Activated CD8-positive, alpha-beta T cell treated with anti-CD3 and anti-CD28 coated beads, Interleukin-2, amount 10 ng/mL, durations not matched to agents 7 days and 5 days (primary cell): ENCODE results near the gene RPL36. TPM values are rescaled to one million over a fixed set of nuclear protein-coding genes. Genes with fewer than 3 reads are reported as not detected.

ENCODE experiments used
- ATAC-seq: fragments of 150-1000 bp; cut with Tn5 transposase; one replicate; pipeline ENCODE4 v1.10.0; 2021; ENCODE audit warnings: moderate library complexity
- CTCF ChIA-PET: fragments of 350-600 bp; sonication (Branson Sonifier 250); formaldehyde crosslinking; loops from one replicate; lab custom pipeline; 2021; ENCODE audit warnings: antibody characterized with exemption; lab: Charles Lee
- POLR2A ChIA-PET: fragments of 350-600 bp; sonication (Branson Sonifier 250); formaldehyde crosslinking; loops from one replicate; lab custom pipeline; 2021; ENCODE audit warnings: antibody characterized with exemption; lab: Charles Lee
- DNase-seq: peaks from one replicate; pipeline ENCODE4 v3.0.0-alpha.2; 2020
- H3K27ac Mint-ChIP-seq: one replicate; pipeline ENCODE4 v1.8.0; 2021; ENCODE audit warnings: mild to moderate bottlenecking, mixed read lengths
- H3K27me3 Mint-ChIP-seq: one replicate; pipeline ENCODE4 v1.8.0; 2021; ENCODE audit warnings: low read depth, mixed read lengths
- H3K36me3 Mint-ChIP-seq: one replicate; pipeline ENCODE4 v1.8.0; 2021; ENCODE audit warnings: low read depth, mixed read lengths
- H3K4me1 Mint-ChIP-seq: one replicate; pipeline ENCODE4 v1.8.0; 2021; ENCODE audit warnings: low read depth, mixed read lengths
- H3K4me3 Mint-ChIP-seq: one replicate; pipeline ENCODE4 v1.8.0; 2021; ENCODE audit warnings: mild to moderate bottlenecking, mixed read lengths
- H3K9me3 Mint-ChIP-seq: one replicate; pipeline ENCODE4 v1.8.0; 2022; ENCODE audit warnings: mixed read lengths; ENCODE audit not compliant: insufficient read depth
- total RNA-seq, 2 experiments: library from RNA; stranded (reverse); gene quantifications; one replicate each; pipeline ENCODE4 v1.2.3, GENCODE V29; 2021

The RPL36 gene
- 100 to 1,000 TPM; 926 to 951 TPM for total RNA-seq

DNA sequence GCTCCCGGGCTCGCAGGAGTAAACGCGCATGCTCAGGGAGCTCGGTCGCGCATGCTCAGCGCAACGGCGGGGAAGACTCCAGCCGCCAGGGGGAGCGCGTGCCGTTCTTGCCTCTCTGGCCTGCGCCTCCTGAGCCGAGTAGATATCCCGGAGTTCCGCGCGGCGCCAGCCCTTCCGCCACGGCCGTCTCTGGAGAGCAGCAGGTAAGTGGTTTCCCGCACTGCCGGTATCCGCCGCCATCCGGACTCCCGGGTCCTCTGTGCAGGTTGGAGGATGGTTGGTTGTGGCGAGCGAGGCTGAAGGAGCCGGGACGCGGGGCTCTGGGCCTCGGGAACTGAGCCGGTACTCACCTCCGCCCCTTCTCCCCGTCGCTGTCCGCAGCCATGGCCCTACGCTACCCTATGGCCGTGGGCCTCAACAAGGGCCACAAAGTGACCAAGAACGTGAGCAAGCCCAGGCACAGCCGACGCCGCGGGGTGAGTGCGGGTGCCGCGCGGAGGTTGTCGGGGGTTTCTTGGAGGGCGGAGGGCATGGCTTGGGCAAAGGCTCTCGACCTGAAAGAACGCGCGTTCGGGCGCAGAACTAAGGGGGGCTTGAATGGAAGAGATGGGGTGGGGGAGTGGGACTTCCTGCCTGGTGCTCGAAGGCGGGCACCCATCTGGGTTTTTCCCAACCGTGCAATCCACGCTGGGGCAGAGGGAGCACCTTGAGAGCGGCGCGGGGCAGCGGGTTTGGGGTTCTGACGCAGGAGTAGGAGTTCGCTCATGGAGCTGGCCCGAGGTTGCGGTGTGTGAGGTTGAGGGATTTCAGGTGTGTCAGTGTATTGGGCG lies at the start of gene RPL36:
RPL36 (plus strand) TSS at position 171 of the 830 bp plus-strand sequence; CDS start at position 384, 213 bp downstream.
- peaks cover 40% of the 10 kb centered on the region for H3K4me1 Mint-ChIP-seq
- ChIA-PET POLR2A (interaction anchor here (0.6 to 1.7 kb wide), 19 partner anchors 10 to 1655 kb away, joined by 3 to 21 read pairs (median 3); partner anchors contain the start of genes CATSPERD, LONP1, SAFB and SAFB2), CTCF (interaction anchor here (0.6 to 7.5 kb wide), 21 partner anchors 8 to 881 kb away, joined by 3 to 113 read pairs (median 4); partner anchors contain the start of genes CATSPERD, DUS3L, HSD11B1L and LONP1)

DNA sequence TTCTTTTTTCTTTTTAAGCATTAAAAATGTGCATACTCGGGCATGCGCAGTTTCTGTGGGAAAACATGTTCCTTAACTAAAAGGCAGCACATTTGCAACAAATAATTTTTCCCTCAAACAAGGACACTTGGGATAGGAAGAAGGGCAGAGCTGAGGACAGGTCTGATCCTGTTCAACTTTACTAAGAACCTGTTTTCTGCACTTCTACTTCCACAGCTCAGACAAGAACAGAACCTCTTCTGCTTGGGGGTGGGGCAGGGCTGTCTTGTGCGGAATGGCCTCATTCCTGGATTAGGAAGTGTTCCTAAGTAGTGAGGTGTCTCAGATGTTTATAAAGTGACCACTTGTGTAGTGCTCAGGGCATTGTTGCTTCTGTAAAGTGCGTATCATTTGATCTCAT lies 48.9 kb upstream of the RPL36 start:
- H3K27ac Mint-ChIP-seq, result no peak overlapping the region
- ATAC-seq, result no peak

More for the DNA sequence above, at the start of gene RPL36:
- ATAC-seq (peak; percentile 60), DNase-seq (peak; percentile 99)
- no peaks in the 10 kb centered on the region for H3K9me3 Mint-ChIP-seq
- H3K4me3 Mint-ChIP-seq, result peak within 1 kb of the TSS; percentile 97
- H3K27ac Mint-ChIP-seq, result peak within 1 kb of the TSS; percentile 95
- H3K36me3 Mint-ChIP-seq, result peaks cover 44% of the 10 kb centered on the region
- H3K27me3 Mint-ChIP-seq, result no peaks in the 10 kb centered on the region

DNA sequence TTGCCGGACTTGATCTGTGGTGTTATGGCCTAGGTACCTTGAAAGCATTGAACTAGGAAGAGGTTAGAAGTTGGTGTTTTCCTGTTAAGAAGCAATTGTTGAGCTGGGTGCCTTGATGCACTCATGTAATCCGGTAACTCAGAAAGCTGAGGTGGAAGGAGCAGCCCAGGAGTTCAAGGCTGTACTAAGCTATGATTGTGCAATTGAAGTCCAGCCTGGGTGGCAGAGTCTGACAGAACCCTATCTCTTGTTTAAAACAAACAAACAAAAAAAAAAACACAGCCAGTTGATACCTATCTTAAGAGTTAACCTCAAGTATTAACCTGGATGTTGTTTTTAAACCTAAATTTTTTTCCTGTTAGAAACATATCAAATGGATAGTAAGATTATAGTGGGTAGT lies 47.9 kb upstream of the RPL36 start:
- CTCF ChIA-PET, result no interaction called here
- Mint-ChIP-seq H3K36me3 (peaks cover 65% of the 10 kb centered on the region), H3K4me3 (no peak overlapping the region), H3K27ac (no peak overlapping the region), H3K9me3 (no peaks in the 10 kb centered on the region), H3K4me1 (peaks cover 14% of the 10 kb centered on the region), H3K27me3 (no peaks in the 10 kb centered on the region)
- ATAC-seq (no peak), DNase-seq (no peak)
- POLR2A ChIA-PET, result interaction anchor here (1.6 kb wide), 1 partner anchor 19 kb away, joined by 7 read pairs; the partner anchor contains the start of genes SAFB and SAFB2

More for the DNA sequence above, 48.9 kb upstream of the RPL36 start:
- Mint-ChIP-seq H3K4me3 (no peak overlapping the region), H3K27me3 (no peaks in the 10 kb centered on the region), H3K36me3 (peaks cover 54% of the 10 kb centered on the region), H3K9me3 (no peaks in the 10 kb centered on the region), H3K4me1 (peaks cover 14% of the 10 kb centered on the region)
- ChIA-PET POLR2A (interaction anchor here (0.5 to 1.6 kb wide), 2 partner anchors 14 to 18 kb away, joined by 3 to 7 read pairs; partner anchors contain the start of genes SAFB and SAFB2), CTCF (no interaction called here)
- no peak for DNase-seq

DNA sequence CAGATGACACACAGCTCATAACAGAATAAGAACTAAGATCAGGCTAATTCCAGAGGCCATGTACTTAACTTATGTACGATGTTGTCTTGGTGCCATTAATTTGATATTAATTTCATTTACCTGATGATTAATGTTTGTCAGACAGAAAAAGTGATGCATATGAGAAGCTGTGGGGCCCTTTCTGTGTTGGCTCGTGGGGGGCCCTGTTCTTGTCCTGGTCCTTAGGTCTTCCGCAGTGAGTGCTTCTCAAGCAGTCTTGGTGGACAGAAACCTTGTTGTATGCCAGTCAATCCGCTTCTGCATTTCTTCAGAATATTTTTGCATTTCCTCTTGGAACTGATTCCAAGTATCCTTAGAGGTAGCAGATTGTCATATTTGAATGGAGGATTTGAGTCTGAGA lies 47.0 kb upstream of the RPL36 start:
- Mint-ChIP-seq H3K27ac (no peak overlapping the region), H3K36me3 (peaks cover 68% of the 10 kb centered on the region), H3K9me3 (no peaks in the 10 kb centered on the region), H3K4me1 (peaks cover 14% of the 10 kb centered on the region), H3K27me3 (no peaks in the 10 kb centered on the region), H3K4me3 (no peak overlapping the region)
- ATAC-seq, result no peak
- DNase-seq, result no peak
- POLR2A ChIA-PET, result no interaction called here
- CTCF ChIA-PET, result no interaction called here

DNA sequence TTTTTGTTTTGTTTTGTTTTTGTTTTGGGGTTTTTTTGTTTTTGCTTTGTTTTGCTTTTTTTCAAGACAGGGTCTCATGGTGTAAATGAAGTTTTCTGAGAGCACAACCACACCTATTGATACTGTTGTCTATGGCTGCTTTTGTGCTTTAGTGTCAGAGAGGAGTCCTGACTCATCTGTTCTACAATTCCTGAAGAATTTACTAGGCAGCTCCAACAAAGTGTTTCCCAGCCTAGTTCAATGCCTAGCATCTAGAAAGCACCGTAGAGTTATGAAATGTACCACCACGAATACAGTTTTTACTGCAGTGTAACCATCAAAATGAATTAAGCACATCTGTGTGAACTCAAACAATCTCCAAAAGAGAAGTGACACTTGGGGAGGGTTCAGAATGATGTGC lies 46.1 kb upstream of the RPL36 start:
- ATAC-seq (no peak), DNase-seq (no peak)
- Mint-ChIP-seq H3K4me3 (no peak overlapping the region), H3K4me1 (peaks cover 14% of the 10 kb centered on the region), H3K36me3 (peaks cover 74% of the 10 kb centered on the region), H3K9me3 (no peaks in the 10 kb centered on the region), H3K27ac (peak overlapping the region; percentile 26), H3K27me3 (no peaks in the 10 kb centered on the region)
- POLR2A ChIA-PET, result no interaction called here
- CTCF ChIA-PET, result no interaction called here

DNA sequence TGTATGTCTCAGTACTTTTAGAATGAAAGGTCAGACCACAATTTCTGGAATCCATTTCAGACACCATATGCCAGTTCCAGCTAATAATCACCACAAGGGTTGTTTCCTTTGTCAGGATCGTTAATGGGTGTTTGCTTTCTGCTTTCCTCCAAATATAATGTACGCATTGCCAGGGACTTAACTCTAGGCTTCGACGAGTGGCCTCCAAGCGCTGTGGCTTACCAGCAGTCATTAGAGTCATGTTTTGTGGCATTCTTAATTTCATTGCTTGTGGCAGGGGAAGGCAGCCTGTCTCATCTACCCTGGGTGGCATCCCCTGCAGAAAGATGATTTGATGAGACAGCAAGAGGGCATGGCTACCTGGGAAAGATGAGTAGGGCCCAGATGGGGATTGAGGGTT lies 44.7 kb upstream of the RPL36 start:
- peaks cover 80% of the 10 kb centered on the region for H3K36me3 Mint-ChIP-seq
- no peaks in the 10 kb centered on the region for H3K27me3 Mint-ChIP-seq
- ChIA-PET POLR2A (no interaction called here), CTCF (no interaction called here)
- H3K4me1 Mint-ChIP-seq, result peaks cover 12% of the 10 kb centered on the region
- ATAC-seq (no peak), DNase-seq (no peak)
- no peak overlapping the region for H3K27ac Mint-ChIP-seq
- H3K9me3 Mint-ChIP-seq, result no peaks in the 10 kb centered on the region
- no peak overlapping the region for H3K4me3 Mint-ChIP-seq

DNA sequence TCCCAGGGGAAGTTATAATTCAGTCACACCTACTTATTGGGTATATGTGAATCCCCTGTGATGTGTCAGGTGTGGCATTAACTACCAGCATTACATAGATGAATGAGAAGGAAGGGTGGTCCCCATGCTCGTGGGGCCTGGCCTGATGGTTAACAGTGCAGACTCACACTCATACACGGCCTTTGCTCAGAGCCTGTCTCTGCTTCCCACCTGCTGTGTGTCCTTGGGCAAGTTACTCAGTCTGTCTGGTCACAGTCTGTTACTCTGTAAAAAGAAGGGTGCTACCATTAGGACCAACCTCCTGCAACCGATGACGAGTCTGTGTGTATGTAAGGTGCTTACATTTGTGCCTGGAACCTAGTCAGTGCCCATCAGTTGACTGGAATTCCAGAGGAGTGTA lies 43.4 kb upstream of the RPL36 start:
- H3K27ac Mint-ChIP-seq, result peak overlapping the region; percentile 30
- H3K36me3 Mint-ChIP-seq, result peaks cover 81% of the 10 kb centered on the region

DNA sequence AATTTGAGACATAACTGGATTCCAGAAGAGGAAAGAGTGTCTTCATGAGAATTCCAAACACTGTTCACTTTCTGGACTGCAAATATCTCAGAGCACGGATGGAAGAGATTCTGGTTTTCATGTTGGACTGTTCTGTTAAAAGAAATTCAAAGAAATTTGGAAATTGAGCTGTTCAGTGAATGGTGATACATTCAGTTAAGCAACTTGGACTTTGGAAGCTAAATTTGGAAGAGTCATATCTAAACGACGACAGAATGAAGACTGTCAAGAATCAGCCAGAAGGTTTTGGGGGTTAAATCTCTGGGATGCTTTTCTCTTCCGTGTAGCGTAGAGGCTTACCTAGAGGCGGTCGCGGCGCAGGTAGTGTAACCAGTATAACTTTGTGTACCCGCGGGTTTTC lies 41.6 kb upstream of the RPL36 start:
- Mint-ChIP-seq H3K27ac (no peak overlapping the region), H3K9me3 (no peaks in the 10 kb centered on the region), H3K27me3 (no peaks in the 10 kb centered on the region), H3K4me1 (no peaks in the 10 kb centered on the region), H3K4me3 (no peak overlapping the region), H3K36me3 (peaks cover 80% of the 10 kb centered on the region)
- no peak for ATAC-seq
- ChIA-PET CTCF (no interaction called here), POLR2A (no interaction called here)
- no peak for DNase-seq

More for the DNA sequence above, 43.4 kb upstream of the RPL36 start:
- ATAC-seq (no peak), DNase-seq (no peak)
- ChIA-PET POLR2A (no interaction called here), CTCF (no interaction called here)
- Mint-ChIP-seq H3K4me1 (peaks cover 8% of the 10 kb centered on the region), H3K27me3 (no peaks in the 10 kb centered on the region), H3K4me3 (no peak overlapping the region), H3K9me3 (no peaks in the 10 kb centered on the region)

DNA sequence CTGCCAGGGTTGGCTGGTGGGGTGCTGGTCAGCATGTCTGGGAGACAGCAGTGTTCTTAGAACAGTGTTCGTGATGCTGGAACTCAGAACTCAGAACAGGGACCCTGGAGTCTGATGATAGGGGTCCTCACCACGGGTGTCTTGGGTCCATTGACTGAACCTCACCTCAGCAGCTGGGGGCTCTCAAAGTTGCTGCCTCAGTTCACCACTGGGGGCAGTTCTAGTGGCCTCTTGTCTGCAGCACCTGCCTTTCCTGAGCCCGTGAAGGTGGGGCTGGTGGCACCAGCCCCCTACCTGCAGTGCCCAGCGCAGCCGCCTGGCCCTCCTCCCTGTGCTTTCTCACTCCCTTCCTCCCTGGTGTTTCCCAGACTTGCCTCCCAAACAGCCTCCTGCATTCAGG lies 38.7 kb upstream of the RPL36 start:
- no peaks in the 10 kb centered on the region for H3K4me1 Mint-ChIP-seq
- POLR2A ChIA-PET, result no interaction called here
- no peak overlapping the region for H3K27ac Mint-ChIP-seq
- H3K9me3 Mint-ChIP-seq, result no peaks in the 10 kb centered on the region
- DNase-seq (no peak), ATAC-seq (no peak)
- no peak overlapping the region for H3K4me3 Mint-ChIP-seq
- CTCF ChIA-PET, result no interaction called here
- H3K36me3 Mint-ChIP-seq, result peaks cover 76% of the 10 kb centered on the region
- H3K27me3 Mint-ChIP-seq, result no peaks in the 10 kb centered on the region

DNA sequence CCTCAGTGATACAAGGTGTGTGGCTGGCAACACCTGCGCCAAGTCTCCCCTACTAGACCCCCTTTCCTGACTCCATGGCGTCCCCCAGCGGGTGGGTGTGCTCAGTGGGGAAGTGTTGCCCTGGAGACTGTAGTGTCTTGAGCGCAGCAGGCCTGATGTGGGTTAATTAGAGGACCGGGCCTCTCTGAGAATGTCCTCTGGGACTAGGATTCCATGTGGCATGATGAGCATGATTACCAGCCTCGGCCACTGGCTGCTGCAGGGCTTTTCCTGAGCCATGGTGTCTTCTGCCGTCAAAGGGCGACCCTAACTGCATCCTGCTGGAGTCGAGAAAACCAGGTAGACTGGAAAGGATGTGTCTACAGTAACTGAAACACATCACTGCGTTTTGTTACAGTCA lies 37.8 kb upstream of the RPL36 start:
- DNase-seq, result no peak
- ChIA-PET CTCF (no interaction called here), POLR2A (no interaction called here)
- no peaks in the 10 kb centered on the region for H3K27me3 Mint-ChIP-seq
- ATAC-seq, result no peak
- no peak overlapping the region for H3K27ac Mint-ChIP-seq
- peaks cover 72% of the 10 kb centered on the region for H3K36me3 Mint-ChIP-seq
- H3K9me3 Mint-ChIP-seq, result no peaks in the 10 kb centered on the region
- H3K4me1 Mint-ChIP-seq, result no peaks in the 10 kb centered on the region
- H3K4me3 Mint-ChIP-seq, result no peak overlapping the region

DNA sequence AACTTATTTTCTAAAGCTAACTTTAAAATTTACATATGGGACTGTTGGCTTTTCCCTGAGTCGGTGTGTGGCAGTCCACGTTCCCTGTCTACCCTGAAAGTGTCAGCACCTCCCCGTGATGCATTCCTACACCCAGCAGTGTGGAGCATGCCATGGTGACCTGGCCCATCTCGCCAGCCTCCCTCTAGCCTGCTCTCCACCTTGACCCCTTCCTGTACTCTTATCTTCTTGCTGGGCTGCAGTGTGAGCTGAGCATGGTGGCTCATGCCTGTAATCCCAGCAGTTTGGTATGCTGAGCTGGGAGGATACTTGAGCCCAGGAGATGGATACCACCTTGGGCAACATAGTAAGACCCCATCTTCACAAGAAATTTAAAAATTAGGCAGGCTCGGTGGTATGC lies 35.2 kb upstream of the RPL36 start:
- Mint-ChIP-seq H3K27ac (no peak overlapping the region), H3K36me3 (peaks cover 67% of the 10 kb centered on the region), H3K27me3 (no peaks in the 10 kb centered on the region), H3K9me3 (no peaks in the 10 kb centered on the region), H3K4me1 (no peaks in the 10 kb centered on the region), H3K4me3 (no peak overlapping the region)
- ATAC-seq (no peak), DNase-seq (no peak)
- POLR2A ChIA-PET, result interaction anchor here (1.0 kb wide), 1 partner anchor 13 kb away, joined by 3 read pairs; no protein-coding TSS in a partner anchor
- CTCF ChIA-PET, result no interaction called here

DNA sequence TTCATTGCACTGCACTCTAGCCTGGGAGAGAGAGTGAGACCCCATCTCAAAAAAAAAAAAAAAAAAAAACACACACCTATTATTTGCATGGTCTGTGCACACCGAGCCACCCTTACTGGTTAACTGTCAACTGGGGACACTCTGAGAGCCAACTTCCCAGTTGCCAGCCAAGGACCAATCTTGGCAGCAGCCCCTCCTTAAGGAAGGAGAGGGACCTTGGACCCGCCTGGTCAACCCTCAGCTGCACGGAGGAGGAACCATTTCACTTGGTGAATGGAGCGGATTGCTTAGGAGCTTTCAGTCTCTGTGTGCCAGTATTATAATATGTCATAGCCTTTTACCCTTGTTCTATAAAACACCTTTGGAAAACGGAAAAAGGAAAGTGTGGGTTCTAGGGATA lies 34.7 kb upstream of the RPL36 start:
- CTCF ChIA-PET, result no interaction called here
- H3K36me3 Mint-ChIP-seq, result peaks cover 64% of the 10 kb centered on the region
- DNase-seq, result no peak
- no peak for ATAC-seq
- H3K4me3 Mint-ChIP-seq, result no peak overlapping the region
- POLR2A ChIA-PET, result interaction anchor here (1.0 kb wide), 1 partner anchor 13 kb away, joined by 3 read pairs; no protein-coding TSS in a partner anchor
- no peaks in the 10 kb centered on the region for H3K9me3 Mint-ChIP-seq
- H3K27ac Mint-ChIP-seq, result no peak overlapping the region
- no peaks in the 10 kb centered on the region for H3K27me3 Mint-ChIP-seq
- H3K4me1 Mint-ChIP-seq, result no peaks in the 10 kb centered on the region
